Mucosa of rectum (tissue), 2 donors: ENCODE data around the gene LYSMD2.

Experiments
- H3K27ac ChIP-seq, 2 donors: one replicate each; pipeline ENCODE4 v1.7.0; 2013; ENCODE audit warnings: inconsistent platforms in 2 of 2, low read depth in 2 of 2, low read length in 2 of 2
- H3K27me3 ChIP-seq, 2 donors: one replicate each; pipeline ENCODE4 v1.7.0; 2013; ENCODE audit warnings: low read length in 2 of 2; ENCODE audit not compliant: control insufficient read depth in 2 of 2, insufficient read depth in 2 of 2
- H3K36me3 ChIP-seq, 2 donors: one replicate each; pipeline ENCODE4 v1.7.0; 2013; ENCODE audit warnings: low read length in 2 of 2; ENCODE audit not compliant: control insufficient read depth in 2 of 2, insufficient read depth in 2 of 2
- H3K4me1 ChIP-seq, 2 donors: one replicate each; pipeline ENCODE4 v1.7.0; 2013; ENCODE audit warnings: low read length in 2 of 2, mild to moderate bottlenecking in 1 of 2; ENCODE audit not compliant: control insufficient read depth in 2 of 2, insufficient read depth in 2 of 2
- H3K4me3 ChIP-seq, 2 donors: one replicate each; pipeline ENCODE4 v1.7.0; 2013; ENCODE audit warnings: low read length in 2 of 2
- H3K9ac ChIP-seq, 2 donors: one replicate each; pipeline ENCODE4 v1.7.0; 2013; ENCODE audit warnings: low read length in 2 of 2, low read depth in 1 of 2, mild to moderate bottlenecking in 1 of 2
- H3K9me3 ChIP-seq, 2 donors: one replicate each; pipeline ENCODE4 v1.7.0; 2013; ENCODE audit warnings: low read length in 2 of 2; ENCODE audit not compliant: control insufficient read depth in 2 of 2
- donor health status: healthy.
- donor health status: Normal muscosa, but diverticular disease.

LYSMD2 gene

GRCh38 chr15:51771773-51772172 lies 34.3 kb upstream of the LYSMD2 start:
- Histone ChIP-seq H3K27me3 (no peaks in the 10 kb centered on the region), H3K9me3 (no peaks in the 10 kb centered on the region), H3K36me3 (peaks cover 0 to 14% of the 10 kb centered on the region in 2 donors), H3K4me1 (peaks cover 0 to 2% of the 10 kb centered on the region in 2 donors), H3K4me3 (no peak overlapping the region), H3K27ac (no peak overlapping the region), H3K9ac (no peak overlapping the region)

DNA sequence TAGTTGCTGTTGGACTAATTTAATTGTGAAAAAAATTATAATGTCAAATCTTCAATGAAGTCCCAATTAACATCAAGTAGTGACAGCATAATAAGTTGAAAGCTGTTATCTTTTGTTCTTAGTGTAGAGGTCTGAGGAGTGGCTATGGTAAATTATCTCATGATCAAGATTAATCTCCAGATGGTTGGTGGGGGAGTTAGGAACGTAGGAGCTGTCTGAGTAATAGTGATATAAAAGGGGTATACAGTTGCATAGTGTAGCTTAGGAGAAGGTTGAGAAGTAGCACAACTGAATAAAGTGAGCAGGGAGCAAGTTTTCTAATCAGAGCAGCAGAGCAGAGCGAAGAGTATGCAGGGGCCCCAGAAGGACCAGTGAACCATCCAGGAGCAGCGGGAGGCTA lies 33.4 kb upstream of the LYSMD2 start:
- Histone ChIP-seq H3K36me3 (peaks cover 0 to 14% of the 10 kb centered on the region in 2 donors), H3K27ac (no peak overlapping the region), H3K4me1 (peaks cover 0 to under 1% of the 10 kb centered on the region in 2 donors)

GRCh38 chr15:51768018-51768417 lies 30.6 kb upstream of the LYSMD2 start:
- no peak overlapping the region for H3K4me3 ChIP-seq
- no peaks in the 10 kb centered on the region for H3K27me3 ChIP-seq
- no peak overlapping the region for H3K27ac ChIP-seq
- H3K4me1 ChIP-seq = no peaks in the 10 kb centered on the region
- peaks cover 0 to 2% of the 10 kb centered on the region in 2 donors for H3K36me3 ChIP-seq
- H3K9me3 ChIP-seq = no peaks in the 10 kb centered on the region
- no peak overlapping the region for H3K9ac ChIP-seq

More for the DNA sequence above, 33.4 kb upstream of the LYSMD2 start:
- no peaks in the 10 kb centered on the region for H3K9me3 ChIP-seq
- H3K9ac ChIP-seq = no peak overlapping the region
- H3K4me3 ChIP-seq = no peak overlapping the region
- no peaks in the 10 kb centered on the region for H3K27me3 ChIP-seq

DNA sequence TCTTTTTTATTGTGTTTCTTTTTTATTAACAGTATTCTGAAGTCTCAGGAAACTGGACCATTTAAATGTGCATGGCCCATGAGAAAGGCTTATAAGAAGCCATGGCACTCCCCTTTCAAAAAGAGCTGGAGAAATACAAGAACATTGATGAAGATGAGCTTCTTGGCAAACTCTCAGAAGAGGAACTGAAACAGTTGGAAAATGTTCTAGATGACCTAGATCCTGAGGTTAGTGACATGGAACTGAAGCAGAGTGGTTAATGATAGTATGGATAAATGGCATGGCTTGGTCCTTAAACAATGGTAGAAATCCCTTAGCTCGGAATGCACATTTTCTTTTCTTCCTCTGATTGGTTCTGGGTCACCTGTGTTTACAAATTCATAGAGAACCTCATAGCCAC lies 28.9 kb upstream of the LYSMD2 start:
- no peaks in the 10 kb centered on the region for H3K27me3 ChIP-seq
- H3K27ac ChIP-seq = no peak overlapping the region
- no peak overlapping the region for H3K9ac ChIP-seq

GRCh38 chr15:51765751-51766150 lies 28.3 kb upstream of the LYSMD2 start:
- Histone ChIP-seq H3K27ac (no peak overlapping the region), H3K4me1 (no peaks in the 10 kb centered on the region), H3K36me3 (no peaks in the 10 kb centered on the region), H3K4me3 (no peak overlapping the region), H3K9ac (no peak overlapping the region), H3K9me3 (no peaks in the 10 kb centered on the region), H3K27me3 (no peaks in the 10 kb centered on the region)

More for the DNA sequence above, 28.9 kb upstream of the LYSMD2 start:
- Histone ChIP-seq H3K4me3 (no peak overlapping the region), H3K36me3 (no peaks in the 10 kb centered on the region), H3K9me3 (no peaks in the 10 kb centered on the region), H3K4me1 (no peaks in the 10 kb centered on the region)

DNA sequence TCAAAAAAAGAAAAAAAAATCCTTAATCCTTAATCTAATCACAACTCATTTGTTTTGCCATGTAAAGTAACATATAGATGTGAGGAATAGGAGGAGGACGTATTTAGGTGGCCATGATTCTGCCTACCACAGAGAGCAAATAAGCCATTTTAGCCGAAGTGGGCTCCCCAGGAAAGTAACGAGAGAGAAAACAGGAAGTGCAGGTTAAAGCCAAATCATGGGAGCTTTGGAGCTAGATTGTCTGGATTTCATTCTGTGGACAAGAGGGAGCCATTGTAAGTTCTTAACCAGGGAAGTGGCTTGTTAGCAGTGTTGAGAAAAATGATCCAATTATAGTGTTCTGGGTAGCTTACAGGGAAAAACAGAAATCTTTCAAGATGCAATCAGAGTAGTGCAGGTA lies 23.4 kb upstream of the LYSMD2 start:
- Histone ChIP-seq H3K9me3 (no peaks in the 10 kb centered on the region), H3K36me3 (no peaks in the 10 kb centered on the region), H3K27me3 (no peaks in the 10 kb centered on the region), H3K4me1 (peaks cover 0 to 3% of the 10 kb centered on the region in 2 donors), H3K4me3 (no peak overlapping the region), H3K27ac (no peak overlapping the region), H3K9ac (no peak overlapping the region)

GRCh38 chr15:51759557-51760070 lies 22.2 kb upstream of the LYSMD2 start:
- no peak overlapping the region for H3K27ac ChIP-seq
- H3K9ac ChIP-seq = no peak overlapping the region
- no peaks in the 10 kb centered on the region for H3K36me3 ChIP-seq
- H3K4me3 ChIP-seq = no peak overlapping the region
- H3K27me3 ChIP-seq = no peaks in the 10 kb centered on the region
- peaks cover 0 to 3% of the 10 kb centered on the region in 2 donors for H3K4me1 ChIP-seq
- H3K9me3 ChIP-seq = no peaks in the 10 kb centered on the region

DNA sequence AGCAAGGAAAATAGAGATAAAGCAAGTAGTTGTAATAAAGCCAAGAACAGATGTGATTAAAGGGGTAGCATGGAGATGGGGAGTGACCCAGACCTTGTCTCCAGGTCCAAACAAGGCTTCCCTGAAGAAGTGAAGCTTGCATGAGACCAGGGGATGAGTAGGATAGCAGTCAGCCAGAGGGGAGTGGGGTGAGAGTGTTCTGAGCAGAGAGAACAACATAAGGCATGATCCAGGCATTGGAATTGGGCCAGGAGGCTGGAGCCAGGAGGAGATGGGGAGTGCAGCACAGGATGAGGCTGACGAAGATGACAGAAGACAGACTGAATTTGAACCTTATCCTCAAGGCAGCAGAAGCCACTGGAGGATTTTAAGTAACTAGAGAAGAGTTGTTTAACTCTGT lies 21.2 kb upstream of the LYSMD2 start:
- H3K9me3 ChIP-seq = no peaks in the 10 kb centered on the region
- H3K27me3 ChIP-seq = no peaks in the 10 kb centered on the region
- H3K9ac ChIP-seq = no peak overlapping the region
- H3K4me1 ChIP-seq = peaks cover 0 to 3% of the 10 kb centered on the region in 2 donors
- no peaks in the 10 kb centered on the region for H3K36me3 ChIP-seq
- no peak overlapping the region for H3K4me3 ChIP-seq
- peak overlapping the region in 1 of 2 donors; percentile 15 for H3K27ac ChIP-seq

GRCh38 chr15:51757450-51757849 lies 20.0 kb upstream of the LYSMD2 start:
- Histone ChIP-seq H3K36me3 (no peaks in the 10 kb centered on the region), H3K9me3 (no peaks in the 10 kb centered on the region), H3K4me3 (no peak overlapping the region), H3K4me1 (peaks cover 0 to 3% of the 10 kb centered on the region in 2 donors), H3K27me3 (no peaks in the 10 kb centered on the region), H3K27ac (no peak overlapping the region), H3K9ac (no peak overlapping the region)

GRCh38 chr15:51756482-51756881 lies 19.0 kb upstream of the LYSMD2 start:
- no peak overlapping the region for H3K4me3 ChIP-seq

GRCh38 chr15:51755790-51756189 lies 18.3 kb upstream of the LYSMD2 start:
- no peak overlapping the region for H3K27ac ChIP-seq
- peaks cover 3 to 4% of the 10 kb centered on the region in 2 donors for H3K4me1 ChIP-seq
- no peak overlapping the region for H3K4me3 ChIP-seq

More at GRCh38 chr15:51756482-51756881, 19.0 kb upstream of the LYSMD2 start:
- H3K4me1 ChIP-seq = peaks cover 0 to 3% of the 10 kb centered on the region in 2 donors
- H3K9ac ChIP-seq = no peak overlapping the region
- no peaks in the 10 kb centered on the region for H3K27me3 ChIP-seq
- H3K9me3 ChIP-seq = no peaks in the 10 kb centered on the region
- H3K36me3 ChIP-seq = no peaks in the 10 kb centered on the region
- no peak overlapping the region for H3K27ac ChIP-seq

More at GRCh38 chr15:51755790-51756189, 18.3 kb upstream of the LYSMD2 start:
- Histone ChIP-seq H3K9me3 (no peaks in the 10 kb centered on the region), H3K36me3 (no peaks in the 10 kb centered on the region), H3K9ac (no peak overlapping the region), H3K27me3 (no peaks in the 10 kb centered on the region)
